GM06990 (cell line): ENCODE measurements around the gene PIANP.
"Not testable (repeated sequence)": the region's sequence is repeated elsewhere in the genome, so short reads cannot be mapped to it uniquely, and the experiment has no call there.

Source experiments
- DNase-seq: peaks from one replicate; pipeline ENCODE4 v3.0.0-alpha.2; 2011; ENCODE audit not compliant: insufficient read length; ENCODE audit errors: extremely low read depth
- H3K27me3 ChIP-seq: replicated peaks from 2 replicates; pipeline ENCODE4 v1.6.0; 2011; ENCODE audit warnings: low read length; ENCODE audit not compliant: control insufficient read depth, insufficient read depth
- H3K36me3 ChIP-seq: 2 replicates; pipeline ENCODE4 v1.5.1; 2011; ENCODE audit warnings: low read length; ENCODE audit not compliant: control insufficient read depth, insufficient read depth
- H3K4me3 ChIP-seq: replicated peaks from 2 replicates; pipeline ENCODE4 v1.5.1; 2011; ENCODE audit warnings: low read depth, mild to moderate bottlenecking, control low read depth, low read length
- CTCF ChIP-seq: IDR thresholded peaks from 2 replicates; pipeline ENCODE4 v1.5.1; 2011; ENCODE audit warnings: low read length, control low read depth, mild to moderate bottlenecking, inconsistent platforms; ENCODE audit not compliant: insufficient read depth, poor library complexity, severe bottlenecking

PIANP gene

GRCh38 chr12:6708960-6709394 is 8.4 kb upstream of the PIANP start:
- no peak for TF ChIP-seq CTCF
- no peaks in the 10 kb centered on the region for H3K27me3 ChIP-seq
- no peak for DNase-seq
- H3K4me3 ChIP-seq: no peak overlapping the region
- no peaks in the 10 kb centered on the region for H3K36me3 ChIP-seq

- DNase-seq: not testable (repeated sequence)
These were observed 7.7 kb upstream of the PIANP start for GRCh38 chr12:6708351-6708750.

GRCh38 chr12:6703631-6704030 is 3.0 kb upstream of the PIANP start:
- Histone ChIP-seq H3K36me3 (no peaks in the 10 kb centered on the region), H3K27me3 (peaks cover 1% of the 10 kb centered on the region), H3K4me3 (no peak overlapping the region)
- no peak for DNase-seq
- peak; percentile 4 for TF ChIP-seq CTCF

More at GRCh38 chr12:6708351-6708750, 7.7 kb upstream of the PIANP start:
- not testable (repeated sequence) for H3K4me3 ChIP-seq, H3K27me3 ChIP-seq, H3K36me3 ChIP-seq

GRCh38 chr12:6701078-6701768 is 608 bp upstream of the PIANP start:
- Histone ChIP-seq H3K27me3 (peaks cover 1% of the 10 kb centered on the region), H3K4me3 (no peak overlapping the region), H3K36me3 (no peaks in the 10 kb centered on the region)
- TF ChIP-seq CTCF: no peak
- no peak for DNase-seq

GRCh38 chr12:6699989-6700645 is 498 bp downstream of the PIANP start:
- H3K36me3 ChIP-seq: no peaks in the 10 kb centered on the region
- H3K4me3 ChIP-seq: peak overlapping the region; percentile 38
- peaks cover 1% of the 10 kb centered on the region for H3K27me3 ChIP-seq
- no peak for TF ChIP-seq CTCF
- DNase-seq: no peak

GRCh38 chr12:6699259-6699988 is 1.2 kb downstream of the PIANP start:
- no peak for TF ChIP-seq CTCF
- no peak overlapping the region for H3K4me3 ChIP-seq
- H3K27me3 ChIP-seq: peaks cover 1% of the 10 kb centered on the region
- H3K36me3 ChIP-seq: no peaks in the 10 kb centered on the region
- no peak for DNase-seq
